Measurements from ENCODE around the gene B3GALT6.

Gene B3GALT6

DNA sequence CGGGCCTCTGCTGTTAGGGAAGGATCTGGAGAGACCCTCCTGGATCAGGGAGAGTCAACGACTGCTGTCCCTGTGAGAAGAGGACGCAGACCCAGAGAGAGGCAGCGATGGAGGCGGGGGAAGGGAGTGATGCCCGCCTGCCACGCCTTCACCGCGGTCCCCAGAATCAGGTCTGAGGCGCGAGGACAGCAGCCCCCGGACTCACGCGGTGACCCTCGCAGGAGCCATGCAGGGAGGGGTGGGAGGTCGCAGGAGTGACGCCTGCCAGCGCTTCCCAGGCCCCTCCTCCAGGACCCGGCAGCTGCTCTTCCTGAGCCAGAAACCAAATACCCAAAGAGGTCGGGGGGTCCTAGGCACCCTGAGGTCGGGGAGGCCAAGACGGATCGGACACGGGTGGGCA, 11.8 kb upstream of the B3GALT6 start:
- TF ChIP-seq MYC (IDR thresholded peaks at IDR 0.05; ENCODE audit: low read depth, low read length) (no peak), MAX (IDR thresholded peaks at IDR 0.05; ENCODE audit: low read depth, low read length) (no peak), CTCF (IDR thresholded peaks at IDR 0.05; ENCODE audit: low read depth, low read length) (no peak), POLR2A (IDR thresholded peaks at IDR 0.05; ENCODE audit: extremely low read depth, insufficient read length) (no peak)
- no peak overlapping the region for H3K4me3 ChIP-seq (ENCODE audit: low read depth, low read length)
- no peak for DNase-seq (ENCODE audit: low read depth)

- no peak for TF ChIP-seq MAX (IDR thresholded peaks at IDR 0.05; ENCODE audit: low read depth, low read length)
- no peak for TF ChIP-seq MYC (IDR thresholded peaks at IDR 0.05; ENCODE audit: low read depth, low read length)
- no peak for TF ChIP-seq CTCF (IDR thresholded peaks at IDR 0.05; ENCODE audit: low read depth, low read length)
- no peak for TF ChIP-seq POLR2A (IDR thresholded peaks at IDR 0.05; ENCODE audit: extremely low read depth, insufficient read length)
- no peak for DNase-seq (ENCODE audit: low read depth)
- no peak overlapping the region for H3K4me3 ChIP-seq (ENCODE audit: low read depth, low read length)
These were observed 10.0 kb upstream of the B3GALT6 start for GRCh38 chr1:1221887-1222574.

DNA sequence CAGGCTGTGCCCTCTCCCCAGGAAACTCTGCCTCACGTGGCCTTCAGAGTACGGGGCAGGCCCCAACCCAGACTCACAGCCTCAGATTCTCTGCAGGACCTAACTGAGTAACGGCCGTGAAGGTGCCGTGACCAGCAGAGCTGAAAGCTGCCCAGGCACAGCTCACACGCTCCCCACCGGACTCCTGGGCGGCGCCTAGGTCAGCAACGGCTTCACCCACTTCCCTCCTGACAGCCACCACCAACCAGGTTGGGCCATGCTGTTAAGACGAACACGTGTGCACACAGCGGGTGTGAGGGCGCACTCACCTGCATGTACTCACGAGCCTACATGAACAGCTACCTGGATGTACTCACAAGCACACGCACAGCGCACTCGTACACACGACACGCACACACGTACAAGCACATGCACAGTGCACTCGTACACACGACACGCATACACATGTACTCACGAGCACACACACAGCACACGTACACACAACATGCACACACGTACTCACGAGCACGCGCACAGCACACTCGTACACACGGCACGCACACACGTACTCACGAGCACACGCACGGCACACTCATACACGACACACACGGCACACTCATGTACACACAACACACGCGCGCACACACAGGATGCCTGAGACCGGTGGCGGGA, 9.3 kb upstream of the B3GALT6 start:
- no peak overlapping the region for H3K4me3 ChIP-seq (ENCODE audit: low read depth, low read length)
- TF ChIP-seq POLR2A (IDR thresholded peaks at IDR 0.05; ENCODE audit: extremely low read depth, insufficient read length) (no peak), MYC (IDR thresholded peaks at IDR 0.05; ENCODE audit: low read depth, low read length) (no peak), CTCF (IDR thresholded peaks at IDR 0.05; ENCODE audit: low read depth, low read length) (no peak), MAX (IDR thresholded peaks at IDR 0.05; ENCODE audit: low read depth, low read length) (no peak)
- no peak for DNase-seq (ENCODE audit: low read depth)

DNA sequence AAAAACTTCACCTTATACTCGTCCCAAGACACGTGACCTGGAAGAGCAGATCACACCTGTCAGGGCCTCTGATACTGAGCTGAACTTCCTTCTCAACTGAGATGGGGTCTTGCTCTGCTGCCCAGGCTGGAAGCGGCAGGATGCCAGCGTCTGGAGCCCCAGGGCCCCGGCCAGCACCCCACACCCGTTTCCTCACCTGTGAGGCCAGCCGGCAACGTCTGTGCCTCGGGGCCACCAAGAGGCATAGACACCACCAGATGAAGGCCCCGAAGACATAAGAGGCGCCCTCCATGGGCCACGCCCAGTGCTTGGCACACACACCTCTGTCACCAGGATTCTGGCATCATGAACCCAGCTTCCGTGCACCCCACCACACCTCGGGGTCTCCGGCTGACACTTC, 8.7 kb upstream of the B3GALT6 start:
- no peak for DNase-seq (ENCODE audit: low read depth)
- TF ChIP-seq CTCF (IDR thresholded peaks at IDR 0.05; ENCODE audit: low read depth, low read length) (no peak), MAX (IDR thresholded peaks at IDR 0.05; ENCODE audit: low read depth, low read length) (no peak), POLR2A (IDR thresholded peaks at IDR 0.05; ENCODE audit: extremely low read depth, insufficient read length) (no peak), MYC (IDR thresholded peaks at IDR 0.05; ENCODE audit: low read depth, low read length) (no peak)
- no peak overlapping the region for H3K4me3 ChIP-seq (ENCODE audit: low read depth, low read length)

- no peak overlapping the region for H3K4me3 ChIP-seq (ENCODE audit: low read depth, low read length)
- DNase-seq (ENCODE audit: low read depth): no peak
- TF ChIP-seq MYC (IDR thresholded peaks at IDR 0.05; ENCODE audit: low read depth, low read length) (no peak), POLR2A (IDR thresholded peaks at IDR 0.05; ENCODE audit: extremely low read depth, insufficient read length) (no peak), MAX (IDR thresholded peaks at IDR 0.05; ENCODE audit: low read depth, low read length) (no peak), CTCF (IDR thresholded peaks at IDR 0.05; ENCODE audit: low read depth, low read length) (no peak)
These were observed 8.1 kb upstream of the B3GALT6 start for GRCh38 chr1:1223891-1224290.
